SK-N-SH treated with all-trans-retinoic acid at 6 μM for 48 hours (cell line): ENCODE measurements around the gene CTH.

Experiments
- CSRNP3 ChIP-seq: fragments of 250-450 bp; sonication (Bioruptor Pico); IDR thresholded peaks from 2 replicates; pipeline ENCODE4 v1.5.1; 2021; ENCODE audit warnings: mild to moderate bottlenecking, moderate library complexity
- ESRRG ChIP-seq: fragments of 250-450 bp; sonication (Bioruptor Pico); IDR thresholded peaks from 2 replicates; pipeline ENCODE4 v1.6.1; 2021; ENCODE audit warnings: mild to moderate bottlenecking

CTH gene

DNA sequence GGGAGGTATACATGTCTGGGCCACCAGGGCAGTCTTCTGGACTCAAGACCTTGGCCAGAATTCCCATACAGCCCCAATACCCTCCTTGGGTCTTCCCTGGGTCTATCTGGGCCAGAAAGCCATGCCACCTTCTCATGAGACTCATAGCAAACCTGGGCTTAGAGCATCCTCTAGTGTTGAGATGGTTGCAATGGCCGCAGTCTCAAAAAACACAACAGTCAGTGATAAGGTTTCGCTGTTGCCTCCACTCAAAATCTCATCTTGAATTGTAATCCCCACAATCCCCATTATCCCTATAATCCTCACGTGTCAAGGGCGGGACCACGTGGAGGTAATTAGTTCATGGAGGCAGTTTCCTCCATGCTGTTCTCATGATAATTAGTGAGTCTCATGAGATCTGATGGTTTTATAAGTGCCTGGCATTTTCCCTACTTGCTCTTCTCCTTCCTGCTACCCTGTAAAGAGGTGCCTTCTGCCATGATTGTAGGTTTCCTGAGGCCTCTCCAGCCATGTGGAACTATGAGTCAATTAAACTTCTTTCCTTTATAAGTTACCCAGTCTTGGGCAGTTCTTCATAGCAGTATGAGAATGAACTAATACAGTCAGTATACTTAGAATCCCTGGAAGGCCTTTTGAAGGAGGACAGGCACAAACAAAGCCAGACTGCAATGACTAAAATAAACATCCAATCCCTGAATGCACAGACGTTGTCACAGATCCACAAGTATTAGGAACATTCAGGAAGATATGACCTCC lies 77.0 kb downstream of the CTH start (continued):
- TF ChIP-seq CSRNP3 (no peak), ESRRG (CRISPR knock-in tag) (no peak)
